ENCODE results near the gene PAM. TPM values are rescaled to one million over a fixed set of nuclear protein-coding genes. Genes with fewer than 3 reads are reported as not detected.
A peak's percentile ranks its signal among the peaks of the same experiment; 100 is the strongest.

Gene PAM
- total RNA-seq, 1 experiment from 2014 or later = 31.9 TPM

DNA sequence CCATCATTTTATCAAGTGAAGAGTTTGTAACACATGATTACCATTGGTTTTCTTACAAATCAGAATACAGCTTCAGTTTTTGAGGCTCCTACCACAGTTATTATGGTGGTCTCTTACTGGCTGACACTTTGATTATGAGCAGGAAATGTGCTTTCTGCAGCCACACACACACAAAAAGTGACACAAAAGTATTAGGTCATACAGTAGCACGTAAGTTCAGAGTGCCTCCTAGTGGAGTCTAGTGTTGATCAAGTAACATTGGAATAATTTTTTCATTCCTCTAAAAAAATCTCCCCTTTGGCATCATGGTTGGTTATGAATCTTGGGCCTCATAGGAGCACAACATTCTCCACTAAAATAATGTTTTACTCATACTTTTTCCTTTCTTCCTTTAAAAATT lies 37.6 kb downstream of the PAM start:
- Histone ChIP-seq H3K4me1 (ENCODE audit: low read length) (no peaks in the 10 kb centered on the region), H3K27ac (ENCODE audit: low read length) (no peak overlapping the region), H3K9ac (ENCODE audit: low read length) (no peak overlapping the region), H3K9me3 (ENCODE audit: low read length) (no peaks in the 10 kb centered on the region), H3K9me2 (replicated peaks; ENCODE audit: insufficient read depth, low read length) (no peaks in the 10 kb centered on the region), H3K79me2 (ENCODE audit: low read length) (no peaks in the 10 kb centered on the region), H2AFZ (ENCODE audit: low read length) (no peak overlapping the region), H3K27me3 (ENCODE audit: low read length) (no peaks in the 10 kb centered on the region), H3K36me3 (ENCODE audit: insufficient read depth, low read length) (no peaks in the 10 kb centered on the region), H3K4me3 (ENCODE audit: low read length) (no peak overlapping the region), H3K4me2 (ENCODE audit: low read depth, low read length, poor library complexity, severe bottlenecking) (no peak overlapping the region), H4K20me1 (ENCODE audit: insufficient read depth, low read depth, low read length) (peaks cover 19% of the 10 kb centered on the region)
- peak; percentile 48 for DNase-seq

DNA sequence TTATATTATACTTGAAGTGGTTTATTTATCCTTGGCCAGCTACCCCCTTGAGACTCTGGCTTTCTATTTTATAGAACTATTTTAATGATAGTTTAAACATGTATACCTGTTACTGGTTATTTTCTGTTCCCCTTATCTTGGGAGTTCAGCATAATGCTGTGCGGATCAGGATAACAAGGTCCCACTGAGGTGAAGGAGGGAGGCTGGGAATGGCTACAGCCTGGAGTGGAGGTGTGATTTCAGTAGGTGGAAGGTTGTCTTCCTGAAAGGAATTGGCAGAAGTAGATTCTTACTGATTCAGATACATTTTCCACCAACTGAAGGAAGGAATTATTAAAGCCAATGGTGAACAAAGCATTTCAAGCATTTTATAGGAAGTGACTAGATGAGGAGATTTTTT lies 38.9 kb downstream of the PAM start:
- DNase-seq = no peak
- H3K9ac ChIP-seq (ENCODE audit: low read length) = no peak overlapping the region
- H3K4me3 ChIP-seq (ENCODE audit: low read length) = no peak overlapping the region
- no peaks in the 10 kb centered on the region for H3K9me3 ChIP-seq (ENCODE audit: low read length)
- no peak overlapping the region for H3K27ac ChIP-seq (ENCODE audit: low read length)
- H3K27me3 ChIP-seq (ENCODE audit: low read length) = no peaks in the 10 kb centered on the region
- no peaks in the 10 kb centered on the region for H3K9me2 ChIP-seq (replicated peaks; ENCODE audit: insufficient read depth, low read length)
- H3K36me3 ChIP-seq (ENCODE audit: insufficient read depth, low read length) = no peaks in the 10 kb centered on the region
- H4K20me1 ChIP-seq (ENCODE audit: insufficient read depth, low read depth, low read length) = peaks cover 19% of the 10 kb centered on the region
- H2AFZ ChIP-seq (ENCODE audit: low read length) = no peak overlapping the region
- H3K79me2 ChIP-seq (ENCODE audit: low read length) = no peaks in the 10 kb centered on the region
- no peaks in the 10 kb centered on the region for H3K4me1 ChIP-seq (ENCODE audit: low read length)
- no peak overlapping the region for H3K4me2 ChIP-seq (ENCODE audit: low read depth, low read length, poor library complexity, severe bottlenecking)

- Histone ChIP-seq H3K4me2 (ENCODE audit: low read depth, low read length, poor library complexity, severe bottlenecking) (no peak overlapping the region), H3K79me2 (ENCODE audit: low read length) (no peaks in the 10 kb centered on the region)
Measured at GRCh38 chr5:102794677-102795331, 39.7 kb downstream of the PAM start.

GRCh38 chr5:102795526-102795925 lies 40.4 kb downstream of the PAM start:
- Histone ChIP-seq H3K27me3 (ENCODE audit: low read length) (no peaks in the 10 kb centered on the region), H3K79me2 (ENCODE audit: low read length) (no peaks in the 10 kb centered on the region), H3K9me3 (ENCODE audit: low read length) (no peaks in the 10 kb centered on the region)

More at GRCh38 chr5:102794677-102795331, 39.7 kb downstream of the PAM start:
- Histone ChIP-seq H3K4me3 (ENCODE audit: low read length) (no peak overlapping the region), H4K20me1 (ENCODE audit: insufficient read depth, low read depth, low read length) (peaks cover 19% of the 10 kb centered on the region), H2AFZ (ENCODE audit: low read length) (no peak overlapping the region), H3K9me2 (replicated peaks; ENCODE audit: insufficient read depth, low read length) (no peaks in the 10 kb centered on the region), H3K36me3 (ENCODE audit: insufficient read depth, low read length) (no peaks in the 10 kb centered on the region), H3K27me3 (ENCODE audit: low read length) (no peaks in the 10 kb centered on the region), H3K9me3 (ENCODE audit: low read length) (no peaks in the 10 kb centered on the region), H3K27ac (ENCODE audit: low read length) (no peak overlapping the region), H3K4me1 (ENCODE audit: low read length) (no peaks in the 10 kb centered on the region), H3K9ac (ENCODE audit: low read length) (no peak overlapping the region)
- no peak for DNase-seq

GRCh38 chr5:102796009-102796408 lies 40.9 kb downstream of the PAM start:
- Histone ChIP-seq H4K20me1 (ENCODE audit: insufficient read depth, low read depth, low read length) (peaks cover 14% of the 10 kb centered on the region), H3K4me2 (ENCODE audit: low read depth, low read length, poor library complexity, severe bottlenecking) (no peak overlapping the region), H3K9me3 (ENCODE audit: low read length) (no peaks in the 10 kb centered on the region)

More at GRCh38 chr5:102795526-102795925, 40.4 kb downstream of the PAM start:
- H2AFZ ChIP-seq (ENCODE audit: low read length) = no peak overlapping the region
- H3K4me2 ChIP-seq (ENCODE audit: low read depth, low read length, poor library complexity, severe bottlenecking) = no peak overlapping the region
- peaks cover 14% of the 10 kb centered on the region for H4K20me1 ChIP-seq (ENCODE audit: insufficient read depth, low read depth, low read length)
- no peak for DNase-seq
- no peaks in the 10 kb centered on the region for H3K9me2 ChIP-seq (replicated peaks; ENCODE audit: insufficient read depth, low read length)
- H3K27ac ChIP-seq (ENCODE audit: low read length) = no peak overlapping the region
- no peak overlapping the region for H3K4me3 ChIP-seq (ENCODE audit: low read length)
- no peaks in the 10 kb centered on the region for H3K36me3 ChIP-seq (ENCODE audit: insufficient read depth, low read length)
- no peaks in the 10 kb centered on the region for H3K4me1 ChIP-seq (ENCODE audit: low read length)
- no peak overlapping the region for H3K9ac ChIP-seq (ENCODE audit: low read length)

GRCh38 chr5:102796498-102796897 lies 41.4 kb downstream of the PAM start:
- DNase-seq = no peak
- Histone ChIP-seq H3K27ac (ENCODE audit: low read length) (no peak overlapping the region), H3K4me3 (ENCODE audit: low read length) (no peak overlapping the region), H3K27me3 (ENCODE audit: low read length) (no peaks in the 10 kb centered on the region), H3K36me3 (ENCODE audit: insufficient read depth, low read length) (no peaks in the 10 kb centered on the region), H4K20me1 (ENCODE audit: insufficient read depth, low read depth, low read length) (peaks cover 14% of the 10 kb centered on the region), H2AFZ (ENCODE audit: low read length) (no peak overlapping the region), H3K9ac (ENCODE audit: low read length) (no peak overlapping the region), H3K9me3 (ENCODE audit: low read length) (no peaks in the 10 kb centered on the region), H3K4me2 (ENCODE audit: low read depth, low read length, poor library complexity, severe bottlenecking) (no peak overlapping the region), H3K9me2 (replicated peaks; ENCODE audit: insufficient read depth, low read length) (no peaks in the 10 kb centered on the region), H3K79me2 (ENCODE audit: low read length) (no peaks in the 10 kb centered on the region), H3K4me1 (ENCODE audit: low read length) (no peaks in the 10 kb centered on the region)

More at GRCh38 chr5:102796009-102796408, 40.9 kb downstream of the PAM start:
- DNase-seq = no peak
- no peak overlapping the region for H2AFZ ChIP-seq (ENCODE audit: low read length)
- no peaks in the 10 kb centered on the region for H3K4me1 ChIP-seq (ENCODE audit: low read length)
- H3K79me2 ChIP-seq (ENCODE audit: low read length) = no peaks in the 10 kb centered on the region
- no peaks in the 10 kb centered on the region for H3K27me3 ChIP-seq (ENCODE audit: low read length)
- H3K36me3 ChIP-seq (ENCODE audit: insufficient read depth, low read length) = no peaks in the 10 kb centered on the region
- H3K9me2 ChIP-seq (replicated peaks; ENCODE audit: insufficient read depth, low read length) = no peaks in the 10 kb centered on the region
- no peak overlapping the region for H3K9ac ChIP-seq (ENCODE audit: low read length)
- no peak overlapping the region for H3K27ac ChIP-seq (ENCODE audit: low read length)
- no peak overlapping the region for H3K4me3 ChIP-seq (ENCODE audit: low read length)

- DNase-seq = no peak
Measured at GRCh38 chr5:102797322-102797884, 42.3 kb downstream of the PAM start.

GRCh38 chr5:102798104-102798785 lies 43.1 kb downstream of the PAM start:
- Histone ChIP-seq H3K27ac (ENCODE audit: low read length) (no peak overlapping the region), H3K4me1 (ENCODE audit: low read length) (no peaks in the 10 kb centered on the region), H3K79me2 (ENCODE audit: low read length) (no peaks in the 10 kb centered on the region), H3K9ac (ENCODE audit: low read length) (no peak overlapping the region), H3K36me3 (ENCODE audit: insufficient read depth, low read length) (no peaks in the 10 kb centered on the region), H2AFZ (ENCODE audit: low read length) (no peak overlapping the region), H3K4me3 (ENCODE audit: low read length) (no peak overlapping the region), H3K9me3 (ENCODE audit: low read length) (no peaks in the 10 kb centered on the region), H4K20me1 (ENCODE audit: insufficient read depth, low read depth, low read length) (peaks cover 5% of the 10 kb centered on the region; the same call in 1 of the 2 replicates), H3K4me2 (ENCODE audit: low read depth, low read length, poor library complexity, severe bottlenecking) (no peak overlapping the region), H3K27me3 (ENCODE audit: low read length) (no peaks in the 10 kb centered on the region), H3K9me2 (replicated peaks; ENCODE audit: insufficient read depth, low read length) (no peaks in the 10 kb centered on the region)
- DNase-seq = no peak

More at GRCh38 chr5:102797322-102797884, 42.3 kb downstream of the PAM start:
- H3K4me2 ChIP-seq (ENCODE audit: low read depth, low read length, poor library complexity, severe bottlenecking) = no peak overlapping the region
- no peaks in the 10 kb centered on the region for H3K36me3 ChIP-seq (ENCODE audit: insufficient read depth, low read length)
- no peak overlapping the region for H2AFZ ChIP-seq (ENCODE audit: low read length)
- H3K27me3 ChIP-seq (ENCODE audit: low read length) = no peaks in the 10 kb centered on the region
- H3K27ac ChIP-seq (ENCODE audit: low read length) = no peak overlapping the region
- peaks cover 6% of the 10 kb centered on the region; the same call in 1 of the 2 replicates for H4K20me1 ChIP-seq (ENCODE audit: insufficient read depth, low read depth, low read length)
- no peak overlapping the region for H3K9ac ChIP-seq (ENCODE audit: low read length)
- H3K79me2 ChIP-seq (ENCODE audit: low read length) = no peaks in the 10 kb centered on the region
- H3K9me3 ChIP-seq (ENCODE audit: low read length) = no peaks in the 10 kb centered on the region
- H3K9me2 ChIP-seq (replicated peaks; ENCODE audit: insufficient read depth, low read length) = no peaks in the 10 kb centered on the region
- H3K4me1 ChIP-seq (ENCODE audit: low read length) = no peaks in the 10 kb centered on the region
- H3K4me3 ChIP-seq (ENCODE audit: low read length) = no peak overlapping the region
